Thyroid gland (tissue), 4 donors: ENCODE results near the gene TNIP3.

ENCODE experiments used
- POLR2A ChIP-seq, 2 donors: fragments of 450-650 bp; IDR thresholded peaks; one replicate each; pipeline ENCODE4 v1.6.1; 2017; ENCODE audit warnings: antibody characterized with exemption in 2 of 2, mild to moderate bottlenecking in 2 of 2, moderate library complexity in 1 of 2
- TF ChIP-seq, protein P1 (sequence below), 6 experiments: fragments of 200-600 bp in 3 of 6; fragments of 450-650 bp in 3 of 6; sonication (generic) in 3 of 6; IDR thresholded peaks; one replicate each; pipeline ENCODE4 v1.5.1; 2016 to 2019; ENCODE audit warnings: antibody characterized with exemption in 6 of 6, mild to moderate bottlenecking in 2 of 6, inconsistent platforms in 1 of 6, moderate library complexity in 1 of 6

DNA sequence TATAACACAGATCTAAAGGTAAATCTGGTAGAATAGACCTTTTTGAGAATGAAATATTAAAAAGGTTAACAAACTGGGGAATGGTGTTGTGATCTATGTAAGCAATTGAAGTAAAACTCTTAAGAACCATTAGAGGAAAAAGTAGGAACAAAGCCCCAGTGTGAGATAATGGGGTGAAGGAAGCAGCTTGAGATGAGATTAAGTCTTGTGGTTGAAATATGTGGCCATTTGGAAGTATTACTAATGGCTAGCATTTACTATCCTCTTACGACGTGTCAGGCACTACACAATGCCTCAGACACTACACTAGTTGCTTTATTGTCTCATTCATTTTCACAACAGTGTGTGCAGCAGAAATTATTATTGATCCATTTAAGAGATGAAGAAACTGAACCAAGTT, 65.9 kb downstream of the TNIP3 start:
- TF ChIP-seq POLR2A (IDR thresholded peaks at IDR 0.05), result no peak
- TF ChIP-seq, protein P1, sequence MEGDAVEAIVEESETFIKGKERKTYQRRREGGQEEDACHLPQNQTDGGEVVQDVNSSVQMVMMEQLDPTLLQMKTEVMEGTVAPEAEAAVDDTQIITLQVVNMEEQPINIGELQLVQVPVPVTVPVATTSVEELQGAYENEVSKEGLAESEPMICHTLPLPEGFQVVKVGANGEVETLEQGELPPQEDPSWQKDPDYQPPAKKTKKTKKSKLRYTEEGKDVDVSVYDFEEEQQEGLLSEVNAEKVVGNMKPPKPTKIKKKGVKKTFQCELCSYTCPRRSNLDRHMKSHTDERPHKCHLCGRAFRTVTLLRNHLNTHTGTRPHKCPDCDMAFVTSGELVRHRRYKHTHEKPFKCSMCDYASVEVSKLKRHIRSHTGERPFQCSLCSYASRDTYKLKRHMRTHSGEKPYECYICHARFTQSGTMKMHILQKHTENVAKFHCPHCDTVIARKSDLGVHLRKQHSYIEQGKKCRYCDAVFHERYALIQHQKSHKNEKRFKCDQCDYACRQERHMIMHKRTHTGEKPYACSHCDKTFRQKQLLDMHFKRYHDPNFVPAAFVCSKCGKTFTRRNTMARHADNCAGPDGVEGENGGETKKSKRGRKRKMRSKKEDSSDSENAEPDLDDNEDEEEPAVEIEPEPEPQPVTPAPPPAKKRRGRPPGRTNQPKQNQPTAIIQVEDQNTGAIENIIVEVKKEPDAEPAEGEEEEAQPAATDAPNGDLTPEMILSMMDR (IDR thresholded peaks at IDR 0.05), result no peak
